ENCODE measurements around the gene GPR39.

DNA sequence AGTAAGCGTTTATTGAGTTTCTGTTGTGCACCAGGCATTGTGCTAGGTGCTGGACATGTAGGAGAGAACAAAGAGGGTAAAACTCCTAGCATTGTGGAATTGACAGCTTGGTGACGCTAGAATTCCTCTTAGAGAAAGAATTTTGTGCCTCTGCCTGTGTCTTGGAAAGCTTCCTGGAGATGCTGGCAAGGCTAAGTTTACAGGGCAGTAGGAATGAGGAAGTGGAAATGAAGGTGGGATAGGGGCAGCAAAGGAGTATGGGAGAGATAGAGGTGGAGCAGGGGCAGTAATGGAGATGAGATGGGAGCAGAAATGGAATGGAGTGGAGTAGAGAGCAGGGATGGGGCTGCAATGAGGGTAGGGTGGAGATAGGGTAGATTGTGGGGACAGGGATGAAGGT, 29.8 kb downstream of the GPR39 start:
- TF ChIP-seq, protein P1, sequence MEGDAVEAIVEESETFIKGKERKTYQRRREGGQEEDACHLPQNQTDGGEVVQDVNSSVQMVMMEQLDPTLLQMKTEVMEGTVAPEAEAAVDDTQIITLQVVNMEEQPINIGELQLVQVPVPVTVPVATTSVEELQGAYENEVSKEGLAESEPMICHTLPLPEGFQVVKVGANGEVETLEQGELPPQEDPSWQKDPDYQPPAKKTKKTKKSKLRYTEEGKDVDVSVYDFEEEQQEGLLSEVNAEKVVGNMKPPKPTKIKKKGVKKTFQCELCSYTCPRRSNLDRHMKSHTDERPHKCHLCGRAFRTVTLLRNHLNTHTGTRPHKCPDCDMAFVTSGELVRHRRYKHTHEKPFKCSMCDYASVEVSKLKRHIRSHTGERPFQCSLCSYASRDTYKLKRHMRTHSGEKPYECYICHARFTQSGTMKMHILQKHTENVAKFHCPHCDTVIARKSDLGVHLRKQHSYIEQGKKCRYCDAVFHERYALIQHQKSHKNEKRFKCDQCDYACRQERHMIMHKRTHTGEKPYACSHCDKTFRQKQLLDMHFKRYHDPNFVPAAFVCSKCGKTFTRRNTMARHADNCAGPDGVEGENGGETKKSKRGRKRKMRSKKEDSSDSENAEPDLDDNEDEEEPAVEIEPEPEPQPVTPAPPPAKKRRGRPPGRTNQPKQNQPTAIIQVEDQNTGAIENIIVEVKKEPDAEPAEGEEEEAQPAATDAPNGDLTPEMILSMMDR (IDR thresholded peaks at IDR 0.05) = no peak
- TF ChIP-seq POLR2A (IDR thresholded peaks at IDR 0.05) = no peak

Measured in uterus (tissue), 2 donors.